ENCODE data around the gene TNRC6C. TPM values are rescaled to one million over a fixed set of nuclear protein-coding genes. Genes with fewer than 3 reads are reported as not detected.

The TNRC6C gene, protein sequence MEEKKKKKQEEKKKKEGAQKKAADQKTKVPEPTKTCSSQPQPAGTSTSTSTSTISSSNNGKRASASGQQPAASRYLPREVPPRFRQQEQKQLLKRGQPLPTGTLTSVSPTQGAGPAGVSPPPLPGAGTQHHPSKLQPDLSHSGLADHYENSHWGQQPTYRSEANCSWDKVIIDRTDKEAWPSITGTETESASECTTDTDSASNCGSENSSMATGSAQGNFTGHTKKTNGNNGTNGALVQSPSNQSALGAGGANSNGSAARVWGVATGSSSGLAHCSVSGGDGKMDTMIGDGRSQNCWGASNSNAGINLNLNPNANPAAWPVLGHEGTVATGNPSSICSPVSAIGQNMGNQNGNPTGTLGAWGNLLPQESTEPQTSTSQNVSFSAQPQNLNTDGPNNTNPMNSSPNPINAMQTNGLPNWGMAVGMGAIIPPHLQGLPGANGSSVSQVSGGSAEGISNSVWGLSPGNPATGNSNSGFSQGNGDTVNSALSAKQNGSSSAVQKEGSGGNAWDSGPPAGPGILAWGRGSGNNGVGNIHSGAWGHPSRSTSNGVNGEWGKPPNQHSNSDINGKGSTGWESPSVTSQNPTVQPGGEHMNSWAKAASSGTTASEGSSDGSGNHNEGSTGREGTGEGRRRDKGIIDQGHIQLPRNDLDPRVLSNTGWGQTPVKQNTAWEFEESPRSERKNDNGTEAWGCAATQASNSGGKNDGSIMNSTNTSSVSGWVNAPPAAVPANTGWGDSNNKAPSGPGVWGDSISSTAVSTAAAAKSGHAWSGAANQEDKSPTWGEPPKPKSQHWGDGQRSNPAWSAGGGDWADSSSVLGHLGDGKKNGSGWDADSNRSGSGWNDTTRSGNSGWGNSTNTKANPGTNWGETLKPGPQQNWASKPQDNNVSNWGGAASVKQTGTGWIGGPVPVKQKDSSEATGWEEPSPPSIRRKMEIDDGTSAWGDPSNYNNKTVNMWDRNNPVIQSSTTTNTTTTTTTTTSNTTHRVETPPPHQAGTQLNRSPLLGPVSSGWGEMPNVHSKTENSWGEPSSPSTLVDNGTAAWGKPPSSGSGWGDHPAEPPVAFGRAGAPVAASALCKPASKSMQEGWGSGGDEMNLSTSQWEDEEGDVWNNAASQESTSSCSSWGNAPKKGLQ (N-terminal part only)
- polyA plus RNA-seq (ENCODE audit: insufficient read length in 4 of 4), result 10 to 100 TPM; 13.0 to 16.1 (median 14.4) TPM

DNA sequence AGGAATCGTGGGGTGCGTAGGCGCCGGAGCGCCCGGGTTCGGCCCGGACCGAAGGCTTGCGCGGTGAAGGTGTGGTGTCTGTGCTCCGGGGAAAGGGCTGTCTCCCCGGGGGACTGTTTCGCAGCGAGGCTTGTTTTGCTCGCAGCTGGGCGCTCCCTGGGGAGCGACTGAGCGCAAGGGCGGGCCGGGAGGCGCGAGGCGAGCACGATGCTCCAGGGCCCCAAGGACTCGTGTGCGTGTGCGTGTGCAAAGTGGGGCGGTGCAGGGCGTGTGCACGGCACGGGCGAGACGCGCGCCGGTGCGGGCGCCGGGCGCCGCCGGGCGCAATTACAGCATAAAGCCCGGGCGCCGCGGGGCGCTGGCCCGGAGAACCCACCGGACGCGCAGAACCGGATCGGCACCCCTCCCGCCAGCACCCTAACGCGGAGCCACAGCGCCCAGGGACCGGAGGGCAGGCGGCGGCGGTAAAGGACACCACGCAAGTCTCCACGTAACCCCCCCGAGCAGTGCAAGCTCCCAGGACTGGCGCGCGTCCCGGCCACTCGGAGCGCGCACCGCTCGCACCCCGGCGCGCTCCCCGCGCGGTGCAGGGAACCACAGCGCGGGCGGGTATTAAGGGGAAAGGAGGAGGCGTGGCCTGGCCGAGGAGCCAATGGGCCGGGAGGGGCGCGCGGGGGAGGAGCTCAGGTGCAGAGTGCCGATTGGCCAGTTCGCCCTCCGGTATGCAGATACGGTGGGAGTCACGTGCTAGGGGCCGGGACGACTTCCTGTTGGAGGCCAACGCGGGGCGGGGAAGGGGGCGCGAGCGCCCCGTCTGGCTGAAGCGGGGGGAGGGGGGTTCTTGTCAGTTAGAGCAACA is at the start of gene TNRC6C:
TNRC6C (plus strand) TSS at position 847 of the 859 bp plus-strand sequence. CDS start 45,504 bp downstream, outside the sequence.
- DNase-seq (ENCODE audit: low read depth in 4 of 4, low spot score in 3 of 4), result peak; percentile 94 to 97 (median 96)

DNA sequence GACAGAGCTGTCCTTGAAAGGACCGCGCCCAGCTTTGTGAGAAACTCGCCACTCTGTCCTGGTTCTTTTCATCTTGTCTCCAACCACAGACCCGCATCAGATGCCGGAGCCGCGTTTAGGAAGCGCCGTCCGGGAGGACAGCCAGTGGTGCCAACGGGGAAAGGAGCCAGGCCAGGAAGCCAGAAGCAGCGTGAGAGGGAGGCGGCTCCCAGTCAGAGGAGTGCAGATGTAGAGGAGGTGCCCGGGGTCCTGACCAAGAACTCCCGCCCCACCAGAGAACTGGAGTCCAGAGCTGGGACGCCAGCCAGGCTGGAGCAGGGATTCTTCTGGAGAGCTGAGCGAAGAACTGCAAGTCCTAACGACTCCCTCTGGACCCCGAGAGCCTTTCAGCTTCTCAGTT is 49.3 kb upstream of the TNRC6C start:
- no peak for DNase-seq (ENCODE audit: low read depth in 4 of 4, low spot score in 3 of 4)

DNA sequence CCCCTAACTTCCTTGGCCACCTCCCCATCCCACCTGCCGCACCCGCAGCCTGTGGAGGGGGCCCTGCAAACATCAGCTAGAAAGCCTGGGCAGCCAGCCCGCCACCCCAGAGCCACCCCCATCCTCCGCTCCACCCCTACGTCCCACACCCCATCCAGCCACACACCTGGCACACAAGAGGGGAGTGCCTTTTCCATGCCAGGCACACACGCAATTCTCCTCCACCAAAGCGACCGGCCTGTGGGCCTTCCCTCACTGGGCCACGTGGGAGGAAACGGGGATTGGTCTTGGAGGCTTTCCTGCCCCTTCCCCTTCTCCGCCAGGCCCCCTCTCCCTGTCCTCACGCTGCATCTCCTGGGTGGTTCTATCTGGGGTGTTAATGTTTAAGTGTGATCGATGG is 48.7 kb upstream of the TNRC6C start:
- DNase-seq (ENCODE audit: low read depth in 4 of 4, low spot score in 3 of 4), result no peak

DNA sequence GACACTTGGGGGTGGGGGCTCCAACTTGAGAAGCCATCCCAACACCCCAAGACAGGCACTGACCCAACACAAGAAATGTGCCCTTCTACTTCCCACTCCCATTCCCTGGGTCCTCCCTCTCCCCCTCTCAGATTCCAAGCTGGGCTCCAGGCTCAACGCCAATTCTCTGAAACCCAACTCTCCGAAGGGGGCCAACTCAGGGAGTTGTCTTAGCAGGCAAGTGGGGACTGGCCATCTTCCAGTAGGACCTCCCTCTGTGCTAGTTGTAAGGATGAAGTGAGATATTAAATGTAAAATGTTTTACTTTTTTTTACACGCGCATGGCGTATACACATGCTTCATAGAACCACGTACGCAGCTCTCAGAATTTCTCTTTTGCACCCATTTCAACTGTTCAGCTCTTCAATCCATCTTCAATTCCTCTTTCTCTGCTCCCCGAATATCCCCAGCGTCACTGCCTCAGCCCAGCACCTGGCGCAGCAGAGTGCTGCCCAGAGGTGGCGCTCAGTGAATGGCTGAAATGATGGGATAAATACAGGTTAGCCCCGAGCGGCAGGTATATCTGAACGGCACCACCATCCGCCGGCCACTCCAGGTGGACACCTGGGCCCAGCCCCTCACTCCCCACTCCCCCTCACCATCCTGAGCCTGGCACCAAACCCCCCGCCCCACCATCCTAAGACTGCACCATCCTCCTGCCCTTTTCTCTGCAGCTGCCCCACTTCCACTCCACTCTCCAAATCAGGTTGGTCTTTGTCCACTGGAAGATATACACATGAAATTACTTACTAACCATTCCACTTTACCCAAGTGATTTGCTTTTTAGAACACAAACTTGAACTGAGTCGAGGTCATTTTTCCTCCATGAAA is 43.9 kb upstream of the TNRC6C start:
- DNase-seq (ENCODE audit: low read depth in 4 of 4, low spot score in 3 of 4), result peak; percentile 66 to 77 (median 68)

DNA sequence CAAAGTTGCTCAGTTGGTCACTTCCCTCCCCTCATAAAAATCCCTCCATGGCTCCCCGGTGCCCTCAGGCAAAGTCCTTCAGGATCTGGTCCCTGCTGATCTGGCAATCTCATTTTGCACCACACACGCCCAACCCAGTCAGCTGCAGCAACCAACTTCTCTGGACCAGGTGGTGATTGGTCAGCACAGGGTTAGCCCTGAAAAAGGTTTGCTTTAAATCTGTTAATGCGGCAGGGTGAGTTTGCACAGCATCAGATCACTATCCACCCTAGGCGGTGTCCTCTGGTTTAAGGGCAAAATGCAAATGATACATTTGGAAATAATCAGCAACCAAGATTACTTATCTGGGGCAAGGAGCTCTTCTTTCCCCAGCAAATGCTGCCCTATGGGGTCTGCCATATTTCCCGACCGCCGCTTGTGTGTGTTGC is 42.9 kb upstream of the TNRC6C start:
- no peak for DNase-seq (ENCODE audit: low read depth in 4 of 4, low spot score in 3 of 4)

DNA sequence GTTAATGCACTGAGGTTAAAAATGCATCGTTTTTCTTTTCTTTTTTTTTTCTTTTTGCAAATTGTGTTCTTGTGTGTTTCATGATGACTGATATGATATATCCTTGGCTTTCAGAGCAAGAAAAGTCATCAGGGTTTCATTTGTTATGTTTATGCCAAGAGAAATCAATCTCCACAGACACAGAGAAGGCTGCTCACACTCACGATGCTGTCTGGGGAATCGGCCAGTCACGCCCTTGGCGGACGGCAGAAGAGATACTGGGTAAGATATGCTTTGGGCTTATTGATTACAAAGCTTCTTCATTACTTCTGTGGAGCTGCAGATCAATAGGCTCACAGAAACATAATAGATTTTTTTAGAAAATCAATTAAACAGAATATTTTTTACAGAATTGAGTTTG is 42.2 kb upstream of the TNRC6C start:
- no peak for DNase-seq (ENCODE audit: low read depth in 4 of 4, low spot score in 3 of 4)

DNA sequence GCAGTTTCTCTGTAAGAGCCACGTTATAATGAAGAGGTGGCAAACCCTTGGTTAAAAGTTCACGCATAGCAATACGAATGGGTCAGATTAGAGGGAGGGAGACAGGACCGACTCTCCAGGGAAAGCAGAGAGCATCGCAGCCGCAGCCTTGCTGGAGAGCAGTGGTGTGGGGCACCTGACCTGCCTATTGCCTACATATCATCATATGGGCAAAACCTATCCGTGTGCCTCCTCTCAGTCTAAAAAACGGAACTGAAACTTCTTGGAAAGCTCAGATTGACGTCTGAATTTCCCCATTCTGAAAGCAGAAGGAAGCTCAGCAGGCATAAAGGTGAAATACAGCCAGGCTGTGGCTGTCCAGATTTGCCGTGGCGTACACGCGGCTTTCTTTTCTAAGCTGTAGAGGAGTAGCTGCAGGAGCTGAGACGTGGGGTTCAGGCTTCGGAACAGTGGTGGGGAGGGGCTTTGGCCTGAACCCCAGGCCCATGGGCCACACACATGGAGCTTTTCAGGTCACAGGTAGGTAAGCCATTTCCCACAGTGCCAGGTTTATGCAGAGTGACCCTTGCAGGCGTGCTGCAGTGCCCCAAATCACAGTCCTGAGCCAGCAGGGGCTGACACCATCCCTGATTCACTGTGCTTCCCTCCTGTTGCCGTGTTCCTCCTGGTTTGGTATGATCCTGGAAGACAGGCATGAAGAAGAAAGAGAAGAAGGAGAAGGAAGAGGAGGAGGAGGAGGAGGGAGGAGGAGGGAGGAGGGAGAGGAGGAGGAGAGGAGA is 41.6 kb upstream of the TNRC6C start:
- DNase-seq (ENCODE audit: low read depth in 4 of 4, low spot score in 3 of 4), result no peak

DNA sequence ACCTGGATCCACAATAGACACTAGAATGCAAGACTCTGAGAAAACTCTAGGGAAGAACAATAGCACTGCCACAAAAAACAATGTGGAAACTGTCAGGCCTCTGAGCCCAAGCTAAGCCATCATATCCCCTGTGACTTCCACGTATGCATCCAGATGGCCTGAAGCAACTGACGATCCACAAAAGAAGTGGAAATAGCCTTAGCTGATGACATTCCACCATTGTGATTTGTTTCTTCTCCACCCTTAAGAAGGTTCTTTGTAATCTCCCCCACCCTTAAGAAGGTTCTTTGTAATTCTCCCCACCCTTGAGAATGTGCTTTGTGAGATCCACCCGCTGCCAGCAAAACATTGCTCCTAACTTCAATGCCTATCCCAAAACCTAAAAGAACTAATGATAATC is 39.2 kb upstream of the TNRC6C start:
- DNase-seq (ENCODE audit: low read depth in 4 of 4, low spot score in 3 of 4), result no peak

DNA sequence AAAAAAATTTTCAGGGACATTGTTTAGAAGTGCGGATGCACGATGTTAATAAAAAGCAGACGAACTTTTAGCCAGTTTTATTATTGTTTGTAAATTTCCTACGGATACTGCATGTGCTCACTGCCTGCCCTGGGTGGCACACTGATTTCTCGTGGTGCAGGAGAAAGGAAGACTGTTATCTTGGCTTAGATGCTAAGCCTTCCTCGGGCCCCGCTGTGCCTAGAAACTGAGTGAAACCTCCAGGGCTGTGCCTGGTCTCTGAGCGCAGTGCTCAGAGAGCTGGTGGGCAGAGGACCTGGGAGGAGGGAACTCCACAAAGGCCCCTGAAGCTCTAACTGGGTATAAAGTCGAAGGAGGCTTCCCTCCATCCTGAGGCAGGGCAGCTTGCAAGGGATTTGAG is 35.4 kb upstream of the TNRC6C start:
- DNase-seq (ENCODE audit: low read depth in 4 of 4, low spot score in 3 of 4), result no peak

DNA sequence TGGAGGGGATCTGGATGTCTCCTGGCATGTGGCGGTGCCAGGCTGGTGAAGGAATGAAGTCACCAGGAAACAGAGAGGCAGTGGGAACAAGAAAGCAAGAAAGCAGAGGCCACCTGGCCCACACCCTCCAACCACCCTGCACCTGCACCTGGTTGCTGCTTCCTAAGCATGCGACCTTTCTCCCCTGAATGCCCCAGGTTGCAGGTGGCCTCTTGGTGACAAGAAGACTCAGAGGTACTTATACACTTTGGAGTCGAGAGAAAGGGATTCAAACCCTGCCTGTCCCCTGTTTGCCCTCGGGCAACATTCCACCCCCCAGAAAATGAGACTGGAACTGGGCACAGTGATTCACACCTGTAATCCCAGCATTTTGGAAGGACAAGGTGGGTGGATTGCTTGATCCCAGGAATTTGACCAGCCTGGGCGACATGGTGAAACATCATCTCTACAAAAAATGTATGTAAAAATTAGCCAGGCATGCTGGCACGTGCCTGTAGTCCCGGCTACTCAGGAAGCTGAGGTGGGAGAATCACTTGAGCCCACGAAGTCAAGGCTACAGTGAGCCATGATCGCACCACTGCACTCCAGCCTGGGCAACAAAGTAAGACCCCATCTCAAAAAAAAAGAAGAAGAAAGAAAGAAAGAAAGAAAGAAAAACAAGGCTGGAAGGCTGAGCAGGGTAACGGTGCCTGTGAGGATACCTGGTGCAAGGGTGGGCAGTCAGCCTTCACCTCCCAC is 34.6 kb upstream of the TNRC6C start:
- DNase-seq (ENCODE audit: low read depth in 4 of 4, low spot score in 3 of 4), result no peak

DNA sequence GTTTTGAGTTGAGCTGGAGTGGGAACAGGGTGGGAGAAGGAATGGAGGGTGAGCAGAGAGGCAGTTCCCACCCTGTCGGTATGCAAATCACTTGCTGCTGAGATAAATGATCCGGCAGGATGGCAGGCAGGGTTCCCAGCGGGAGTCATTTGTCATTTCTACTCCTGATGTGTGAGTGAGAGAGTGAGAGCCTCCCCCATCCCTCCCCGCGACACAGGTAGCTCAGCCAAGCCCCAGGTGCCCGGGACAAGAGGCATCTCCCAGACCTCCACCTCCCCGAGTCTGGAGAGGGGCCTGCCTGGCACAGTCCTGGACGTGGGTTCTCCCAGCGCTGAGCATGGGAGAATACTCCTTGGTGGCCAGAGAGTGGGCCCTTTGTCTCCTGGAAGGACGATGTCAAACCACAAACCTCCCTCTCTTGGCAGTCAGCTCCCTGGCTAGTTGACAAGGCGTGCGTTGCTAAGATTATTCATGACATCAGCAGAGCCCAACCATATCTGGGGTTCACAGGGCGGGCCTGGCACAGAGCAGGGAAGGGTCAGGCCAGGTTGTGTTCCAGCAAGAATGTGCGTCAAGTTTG is 33.7 kb upstream of the TNRC6C start:
- no peak for DNase-seq (ENCODE audit: low read depth in 4 of 4, low spot score in 3 of 4)

DNA sequence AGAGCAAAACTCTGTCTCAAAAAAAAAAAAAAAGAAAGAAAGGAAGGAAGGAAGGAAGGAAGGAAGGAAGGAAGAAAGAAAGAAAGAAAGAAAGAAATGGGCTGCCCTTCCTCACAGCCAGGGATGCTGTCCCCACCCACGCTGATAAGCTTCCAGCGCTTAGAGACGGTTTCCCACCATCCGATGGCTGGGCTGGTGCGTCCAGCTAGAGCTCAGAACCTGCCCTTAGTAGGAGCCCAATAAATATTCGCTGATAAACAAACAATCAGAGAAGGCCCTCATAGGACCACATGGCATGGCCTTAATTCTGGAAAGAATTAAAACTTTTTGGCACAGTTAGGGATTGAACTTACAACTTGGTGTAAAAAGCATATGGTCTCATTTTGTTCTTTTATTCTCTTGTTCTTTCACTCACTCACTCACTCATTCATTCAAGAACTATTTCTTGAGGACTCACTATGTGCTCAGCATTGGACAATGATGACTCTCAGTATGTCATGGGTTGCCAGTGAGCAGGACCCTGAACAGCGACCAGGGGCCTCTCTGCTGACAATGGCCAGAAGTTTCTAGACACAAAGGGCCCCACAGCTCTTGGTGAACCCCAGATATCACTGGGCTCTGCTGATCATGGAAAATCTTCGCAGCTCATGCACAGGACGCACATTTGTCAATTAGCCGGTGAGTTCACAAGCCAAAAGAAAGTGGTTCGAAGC is 32.5 kb upstream of the TNRC6C start:
- no peak for DNase-seq (ENCODE audit: low read depth in 4 of 4, low spot score in 3 of 4)

DNA sequence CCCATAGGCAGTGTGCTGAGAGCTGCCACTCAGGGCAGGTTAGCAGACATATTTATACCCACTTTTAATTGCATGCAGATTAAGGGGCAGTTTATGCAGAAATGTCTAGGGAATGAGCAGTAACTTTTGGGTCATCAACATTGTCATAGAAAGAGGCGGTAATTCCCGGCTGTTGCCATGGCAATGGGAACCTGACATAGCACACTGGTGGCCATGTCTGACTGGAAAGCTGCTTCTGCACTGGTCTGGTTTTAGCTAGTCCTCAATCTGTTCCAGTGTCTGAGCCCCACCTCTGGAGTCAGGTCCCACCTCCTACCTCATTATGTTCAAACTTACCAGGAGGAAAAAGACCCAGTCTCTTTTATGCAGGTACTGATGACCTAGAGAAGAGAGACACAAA is 31.5 kb upstream of the TNRC6C start:
- no peak for DNase-seq (ENCODE audit: low read depth in 4 of 4, low spot score in 3 of 4)

DNA sequence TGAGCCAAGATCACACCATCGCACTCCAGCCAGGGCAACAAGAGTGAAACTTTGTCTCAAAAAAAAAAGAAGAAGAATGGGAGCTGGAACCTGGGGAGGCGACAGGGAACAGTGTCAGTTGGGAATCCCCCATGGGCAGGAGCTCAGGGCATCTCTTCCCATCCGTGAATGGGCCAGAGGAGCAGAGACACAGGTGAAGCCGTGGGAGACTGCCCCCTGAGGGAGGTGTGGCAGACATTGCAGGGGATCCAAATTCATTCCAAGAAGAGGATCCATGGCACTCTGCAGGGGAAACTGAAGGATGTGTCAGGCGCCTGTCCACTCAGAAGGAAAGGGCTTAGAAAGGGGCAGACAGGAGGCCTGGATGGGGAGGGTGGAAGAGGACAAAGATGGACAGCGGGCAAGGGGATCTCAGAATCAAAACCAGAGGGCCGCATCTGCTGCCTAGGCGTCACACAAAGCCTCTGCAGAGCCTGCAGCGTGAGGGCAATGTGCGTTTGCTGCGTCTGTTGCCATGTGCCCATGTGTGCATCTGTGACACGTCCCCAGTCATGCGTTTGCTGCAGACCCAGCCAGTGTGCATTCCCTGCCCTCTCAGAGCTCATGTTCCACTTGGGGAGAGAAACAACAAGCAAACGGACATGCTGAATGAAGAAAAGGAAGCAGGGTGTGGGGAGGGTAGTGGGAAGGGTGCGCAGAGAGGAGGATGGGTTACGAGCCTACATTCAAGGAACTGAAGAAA is 30.6 kb upstream of the TNRC6C start:
- no peak for DNase-seq (ENCODE audit: low read depth in 4 of 4, low spot score in 3 of 4)

DNA sequence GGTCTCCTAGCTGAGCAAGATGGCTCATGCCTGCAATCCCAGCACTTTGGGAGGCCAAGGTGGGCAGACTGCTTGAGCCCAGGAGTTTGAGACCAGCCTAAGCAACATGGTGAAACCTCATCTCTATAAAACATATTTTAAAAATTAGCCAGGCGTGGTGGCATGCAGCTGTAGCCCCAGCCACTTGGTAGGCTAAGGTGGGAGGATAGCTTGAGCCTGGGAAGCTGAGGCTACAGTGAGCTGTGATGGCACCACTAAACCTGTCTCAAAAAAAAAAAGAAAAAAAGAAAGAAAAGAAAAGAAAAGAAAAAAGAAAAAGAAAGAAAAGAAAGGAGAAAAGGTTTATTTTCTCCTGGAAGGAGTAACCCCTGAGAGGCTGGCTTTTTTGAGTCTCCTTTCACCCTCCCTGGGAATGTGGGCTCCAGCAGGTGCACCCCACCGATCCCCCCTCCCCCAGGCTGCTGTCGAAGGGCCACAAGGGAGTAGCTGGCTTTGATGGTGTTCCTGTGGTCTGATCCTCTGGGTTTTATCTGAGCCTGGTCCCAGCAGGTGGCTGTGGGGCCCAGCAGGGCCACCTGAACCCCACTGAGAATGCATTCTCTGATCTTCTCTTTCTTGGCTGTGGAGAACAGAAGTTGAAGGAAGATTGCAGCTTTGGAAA is 29.9 kb upstream of the TNRC6C start:
- DNase-seq (ENCODE audit: low read depth in 4 of 4, low spot score in 3 of 4), result no peak

DNA sequence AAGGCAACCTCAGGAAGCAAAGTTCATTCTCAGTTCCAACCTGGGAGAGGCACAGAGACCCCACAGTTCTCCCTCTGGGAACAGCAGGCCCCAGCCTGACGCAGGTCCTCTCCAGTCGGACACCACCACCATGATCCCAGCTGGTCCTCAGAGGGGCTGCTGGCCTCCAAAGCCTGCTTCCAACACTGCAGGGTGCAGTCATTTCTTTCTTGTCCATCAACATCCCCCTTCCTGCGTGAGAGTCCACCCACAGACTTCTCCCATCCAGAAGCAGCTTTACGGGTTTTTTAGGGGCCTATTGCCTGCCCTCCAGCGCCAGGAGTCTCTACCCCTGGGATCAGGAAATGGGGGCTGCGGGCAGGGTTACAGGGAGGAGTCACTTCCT is 29.3 kb upstream of the TNRC6C start:
- DNase-seq (ENCODE audit: low read depth in 4 of 4, low spot score in 3 of 4), result no peak

Measured in left renal pelvis (tissue), 4 donors.